Measurements from ENCODE around the gene TRIM32. TPM values are rescaled to one million over a fixed set of nuclear protein-coding genes. Genes with fewer than 3 reads are reported as not detected.

The TRIM32 gene
- total and polyA plus RNA-seq, 4 donors, result 3.3 to 25.5 (median 13.1) TPM

- H3K27ac ChIP-seq (ENCODE audit: low read depth in 1 of 2, low read length in 2 of 2), result no peak overlapping the region
- no peaks in the 10 kb centered on the region for H3K9me3 ChIP-seq (ENCODE audit: control insufficient read depth, low read length)
- no peaks in the 10 kb centered on the region for H3K36me3 ChIP-seq (ENCODE audit: control insufficient read depth in 1 of 2, insufficient read depth in 2 of 2, low read length in 1 of 2)
- WGBS, 2 donors, result 51 to 54% methylated on average over 3 of the region's 3 CpGs
- ATAC-seq (ENCODE audit: low FRiP score), result no peak
- no peaks in the 10 kb centered on the region for H3K4me1 ChIP-seq (ENCODE audit: control insufficient read depth in 1 of 2, insufficient read depth in 2 of 2, low read length in 2 of 2)
- H3K4me3 ChIP-seq (ENCODE audit: low read length in 2 of 2), result no peak overlapping the region
- H3K27me3 ChIP-seq (ENCODE audit: control insufficient read depth in 1 of 2, insufficient read depth in 2 of 2, low read length in 1 of 2), result no peaks in the 10 kb centered on the region
- no peak for DNase-seq
- intact Hi-C loops (cut with DNase I), result no loop called here
These were observed 37.0 kb downstream of the TRIM32 start for GRCh38 chr9:116724123-116724522.

- intact Hi-C loops (cut with DNase I), result no loop called here
- Histone ChIP-seq H3K27ac (ENCODE audit: low read depth in 1 of 2, low read length in 2 of 2) (no peak overlapping the region), H3K36me3 (ENCODE audit: control insufficient read depth in 1 of 2, insufficient read depth in 2 of 2, low read length in 1 of 2) (no peaks in the 10 kb centered on the region), H3K27me3 (ENCODE audit: control insufficient read depth in 1 of 2, insufficient read depth in 2 of 2, low read length in 1 of 2) (no peaks in the 10 kb centered on the region), H3K9me3 (ENCODE audit: control insufficient read depth, low read length) (no peaks in the 10 kb centered on the region), H3K4me1 (ENCODE audit: control insufficient read depth in 1 of 2, insufficient read depth in 2 of 2, low read length in 2 of 2) (no peaks in the 10 kb centered on the region), H3K4me3 (ENCODE audit: low read length in 2 of 2) (no peak overlapping the region)
- ATAC-seq (ENCODE audit: low FRiP score) (no peak), DNase-seq (no peak)
These were observed 39.5 kb downstream of the TRIM32 start for GRCh38 chr9:116726602-116727001.

GRCh38 chr9:116733010-116733641 lies 46.0 kb downstream of the TRIM32 start:
- intact Hi-C loops (cut with DNase I), result loop anchor here in 1 of 2 donors (10.0 kb wide), 1 partner anchor 132 kb away; no protein-coding TSS in a partner anchor
- no peak for ATAC-seq (ENCODE audit: low FRiP score)

GRCh38 chr9:116736399-116737151 lies 49.5 kb downstream of the TRIM32 start:
- H3K36me3 ChIP-seq (ENCODE audit: control insufficient read depth in 1 of 2, insufficient read depth in 2 of 2, low read length in 1 of 2), result no peaks in the 10 kb centered on the region
- DNase-seq, result no peak
- H3K4me3 ChIP-seq (ENCODE audit: low read length in 2 of 2), result no peak overlapping the region
- no peak for ATAC-seq (ENCODE audit: low FRiP score)
- no peak overlapping the region for H3K27ac ChIP-seq (ENCODE audit: low read depth in 1 of 2, low read length in 2 of 2)
- 61 to 63% methylated on average over 8 of the region's 8 CpGs for WGBS, 2 donors
- no peaks in the 10 kb centered on the region for H3K4me1 ChIP-seq (ENCODE audit: control insufficient read depth in 1 of 2, insufficient read depth in 2 of 2, low read length in 2 of 2)
- no peaks in the 10 kb centered on the region for H3K27me3 ChIP-seq (ENCODE audit: control insufficient read depth in 1 of 2, insufficient read depth in 2 of 2, low read length in 1 of 2)
- intact Hi-C loops (cut with DNase I), result loop anchor here in 1 of 2 donors (5.0 to 10.0 kb wide), 2 partner anchors 128 to 676 kb away; no protein-coding TSS in a partner anchor
- H3K9me3 ChIP-seq (ENCODE audit: control insufficient read depth, low read length), result no peaks in the 10 kb centered on the region

More at GRCh38 chr9:116733010-116733641, 46.0 kb downstream of the TRIM32 start:
- Histone ChIP-seq H3K9me3 (ENCODE audit: control insufficient read depth, low read length) (no peaks in the 10 kb centered on the region), H3K36me3 (ENCODE audit: control insufficient read depth in 1 of 2, insufficient read depth in 2 of 2, low read length in 1 of 2) (no peaks in the 10 kb centered on the region), H3K4me1 (ENCODE audit: control insufficient read depth in 1 of 2, insufficient read depth in 2 of 2, low read length in 2 of 2) (no peaks in the 10 kb centered on the region), H3K4me3 (ENCODE audit: low read length in 2 of 2) (no peak overlapping the region), H3K27me3 (ENCODE audit: control insufficient read depth in 1 of 2, insufficient read depth in 2 of 2, low read length in 1 of 2) (no peaks in the 10 kb centered on the region), H3K27ac (ENCODE audit: low read depth in 1 of 2, low read length in 2 of 2) (no peak overlapping the region)
- 54 to 65% methylated on average over 9 of the region's 9 CpGs for WGBS, 2 donors
- DNase-seq, result no peak

- Histone ChIP-seq H3K4me3 (ENCODE audit: low read length in 2 of 2) (no peak overlapping the region), H3K27ac (ENCODE audit: low read depth in 1 of 2, low read length in 2 of 2) (no peak overlapping the region), H3K27me3 (ENCODE audit: control insufficient read depth in 1 of 2, insufficient read depth in 2 of 2, low read length in 1 of 2) (no peaks in the 10 kb centered on the region), H3K36me3 (ENCODE audit: control insufficient read depth in 1 of 2, insufficient read depth in 2 of 2, low read length in 1 of 2) (no peaks in the 10 kb centered on the region), H3K4me1 (ENCODE audit: control insufficient read depth in 1 of 2, insufficient read depth in 2 of 2, low read length in 2 of 2) (no peaks in the 10 kb centered on the region), H3K9me3 (ENCODE audit: control insufficient read depth, low read length) (no peaks in the 10 kb centered on the region)
- 13% methylated on average over 16 of the region's 16 CpGs for WGBS, 2 donors
- intact Hi-C loops (cut with DNase I), result loop anchor here in 1 of 2 donors (5.0 to 10.0 kb wide), 2 partner anchors 128 to 675 kb away; no protein-coding TSS in a partner anchor
- DNase-seq (peak; percentile 82 to 91), ATAC-seq (ENCODE audit: low FRiP score) (peak; percentile 30)
These were observed 50.0 kb downstream of the TRIM32 start for GRCh38 chr9:116737152-116737546.

- DNase-seq (no peak), ATAC-seq (ENCODE audit: low FRiP score) (no peak)
- Histone ChIP-seq H3K27ac (ENCODE audit: low read depth in 1 of 2, low read length in 2 of 2) (no peak overlapping the region), H3K36me3 (ENCODE audit: control insufficient read depth in 1 of 2, insufficient read depth in 2 of 2, low read length in 1 of 2) (no peaks in the 10 kb centered on the region), H3K4me3 (ENCODE audit: low read length in 2 of 2) (no peak overlapping the region), H3K27me3 (ENCODE audit: control insufficient read depth in 1 of 2, insufficient read depth in 2 of 2, low read length in 1 of 2) (no peaks in the 10 kb centered on the region), H3K4me1 (ENCODE audit: control insufficient read depth in 1 of 2, insufficient read depth in 2 of 2, low read length in 2 of 2) (no peaks in the 10 kb centered on the region), H3K9me3 (ENCODE audit: control insufficient read depth, low read length) (no peaks in the 10 kb centered on the region)
- WGBS, 2 donors, result 53 to 65% methylated on average over 3 of the region's 3 CpGs
- intact Hi-C loops (cut with DNase I), result no loop called here
These were observed 54.1 kb downstream of the TRIM32 start for GRCh38 chr9:116741086-116741740.

- H3K4me3 ChIP-seq (ENCODE audit: low read length in 2 of 2), result no peak overlapping the region
- WGBS, 2 donors, result 65 to 76% methylated on average over 2 of the region's 2 CpGs
- no peak for DNase-seq
- H3K36me3 ChIP-seq (ENCODE audit: control insufficient read depth in 1 of 2, insufficient read depth in 2 of 2, low read length in 1 of 2), result no peaks in the 10 kb centered on the region
- H3K9me3 ChIP-seq (ENCODE audit: control insufficient read depth, low read length), result no peaks in the 10 kb centered on the region
- H3K27ac ChIP-seq (ENCODE audit: low read depth in 1 of 2, low read length in 2 of 2), result no peak overlapping the region
- H3K4me1 ChIP-seq (ENCODE audit: control insufficient read depth in 1 of 2, insufficient read depth in 2 of 2, low read length in 2 of 2), result no peaks in the 10 kb centered on the region
- no peaks in the 10 kb centered on the region for H3K27me3 ChIP-seq (ENCODE audit: control insufficient read depth in 1 of 2, insufficient read depth in 2 of 2, low read length in 1 of 2)
- no peak for ATAC-seq (ENCODE audit: low FRiP score)
- intact Hi-C loops (cut with DNase I), result no loop called here
These were observed 54.6 kb downstream of the TRIM32 start for GRCh38 chr9:116741742-116742141.

GRCh38 chr9:116749176-116749575 lies 62.1 kb downstream of the TRIM32 start:
- intact Hi-C loops (cut with DNase I), result no loop called here
- H3K4me3 ChIP-seq (ENCODE audit: low read length in 2 of 2), result no peak overlapping the region
- no peaks in the 10 kb centered on the region for H3K27me3 ChIP-seq (ENCODE audit: control insufficient read depth in 1 of 2, insufficient read depth in 2 of 2, low read length in 1 of 2)
- H3K4me1 ChIP-seq (ENCODE audit: control insufficient read depth in 1 of 2, insufficient read depth in 2 of 2, low read length in 2 of 2), result no peaks in the 10 kb centered on the region
- no peaks in the 10 kb centered on the region for H3K36me3 ChIP-seq (ENCODE audit: control insufficient read depth in 1 of 2, insufficient read depth in 2 of 2, low read length in 1 of 2)
- H3K27ac ChIP-seq (ENCODE audit: low read depth in 1 of 2, low read length in 2 of 2), result no peak overlapping the region
- H3K9me3 ChIP-seq (ENCODE audit: control insufficient read depth, low read length), result no peaks in the 10 kb centered on the region
- ATAC-seq (ENCODE audit: low FRiP score), result no peak
- WGBS, 2 donors, result 85 to 88% methylated on average over 3 of the region's 3 CpGs
- no peak for DNase-seq

Data from aorta (tissue), 5 donors.